Activated B cell treated with CpG ODN at 0.5 μM for 24 hours (primary cell): ENCODE measurements around the gene TRIM7. TPM values are rescaled to one million over a fixed set of nuclear protein-coding genes. Genes with fewer than 3 reads are reported as not detected.
"Not testable (repeated sequence)": the region's sequence is repeated elsewhere in the genome, so short reads cannot be mapped to it uniquely, and the experiment has no call there.

Source experiments
- ATAC-seq: fragments of 200-7000 bp; cut with Tn5 transposase; one replicate; pipeline ENCODE4 v1.10.0; 2021; ENCODE audit warnings: low read depth, mild to moderate bottlenecking, moderate library complexity
- CTCF ChIA-PET: fragments of 350-600 bp; sonication (Branson Sonifier 250); formaldehyde crosslinking; loops from one replicate; lab custom pipeline; 2021; ENCODE audit warnings: antibody characterized with exemption; lab: Charles Lee
- POLR2A ChIA-PET: fragments of 350-600 bp; sonication (Branson Sonifier 250); formaldehyde crosslinking; loops from one replicate; lab custom pipeline; 2021; ENCODE audit warnings: antibody characterized with exemption; lab: Charles Lee
- DNase-seq: peaks from one replicate; pipeline ENCODE4 v3.0.0; 2022
- H3K27ac Mint-ChIP-seq: one replicate; pipeline ENCODE4 v1.8.0; 2020; ENCODE audit warnings: mixed read lengths
- H3K27me3 Mint-ChIP-seq: one replicate; pipeline ENCODE4 v1.8.0; 2021; ENCODE audit warnings: mixed read lengths
- H3K36me3 Mint-ChIP-seq: one replicate; pipeline ENCODE4 v1.8.0; 2021; ENCODE audit warnings: low read depth, mixed read lengths
- H3K4me1 Mint-ChIP-seq: one replicate; pipeline ENCODE4 v1.8.0; 2021; ENCODE audit warnings: mixed read lengths
- H3K4me3 Mint-ChIP-seq: one replicate; pipeline ENCODE4 v1.8.0; 2020; ENCODE audit warnings: mild to moderate bottlenecking, mixed read lengths
- H3K9me3 Mint-ChIP-seq: one replicate; pipeline ENCODE4 v1.8.0; 2020; ENCODE audit warnings: mixed read lengths
- CTCF ChIP-seq: fragments of 200-600 bp; IDR thresholded peaks from one replicate; pipeline ENCODE4 v1.8.0; 2022; ENCODE audit warnings: antibody characterized with exemption, mild to moderate bottlenecking
- intact Hi-C: fragments of 100-400 bp; cut with micrococcal nuclease; formaldehyde crosslinking; loops from one replicate; pipeline ENCODE4 v1.15.1; 2024
- total RNA-seq: library from RNA; stranded (reverse); gene quantifications from 2 replicates; pipeline ENCODE4 v1.2.3, GENCODE V29; 2022

Gene TRIM7
- total RNA-seq, 1 donor from 2014 or later: 0.51 TPM

DNA sequence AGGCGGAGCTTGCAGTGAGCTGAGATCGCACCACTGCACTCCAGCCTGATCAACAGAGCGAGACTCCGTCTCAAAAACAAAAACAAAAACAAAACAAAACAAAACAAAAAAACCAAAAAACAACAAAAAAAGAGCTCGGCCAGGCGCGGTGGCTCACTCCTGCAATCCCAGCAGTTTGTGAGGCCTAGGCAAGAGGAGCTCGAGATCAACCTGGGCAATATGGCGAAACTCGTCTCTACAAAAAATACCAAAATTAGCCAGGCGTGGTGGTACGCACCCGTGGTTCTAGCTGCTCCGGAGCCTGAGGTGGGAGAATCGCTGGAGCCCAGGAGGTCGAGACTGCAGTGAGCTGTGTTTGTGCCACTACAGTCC is 20.2 kb downstream of the TRIM7 start:
- no peak for DNase-seq
- Mint-ChIP-seq H3K4me1 (peaks cover 47% of the 10 kb centered on the region), H3K27ac (peak overlapping the region; percentile 90), H3K36me3 (peaks cover 12% of the 10 kb centered on the region), H3K9me3 (no peaks in the 10 kb centered on the region), H3K4me3 (peak overlapping the region; percentile 87), H3K27me3 (peaks cover 8% of the 10 kb centered on the region)
- ATAC-seq: no peak
- intact Hi-C loops: loop anchor here (1.0 to 2.0 kb wide), 3 partner anchors 38 to 382 kb away; partner anchors contain the start of genes MGAT1, TRIM41 and TRIM52
- no peak for TF ChIP-seq CTCF
- ChIA-PET POLR2A (interaction anchor here (0.7 to 12.0 kb wide), 9 partner anchors 8 to 374 kb away, joined by 3 to 317 read pairs (median 3); partner anchors contain the start of genes RACK1, TRIM41, TRIM52 and TRIM7), CTCF (interaction anchor here (0.6 to 1.7 kb wide), 13 partner anchors 9 to 400 kb away, joined by 3 to 7 read pairs (median 3); partner anchors contain the start of genes RACK1, TRIM52 and ZFP62)

- Mint-ChIP-seq H3K4me1 (peaks cover 35% of the 10 kb centered on the region), H3K27ac (no peak overlapping the region), H3K9me3 (no peaks in the 10 kb centered on the region), H3K4me3 (peak overlapping the region; percentile 63), H3K27me3 (no peaks in the 10 kb centered on the region), H3K36me3 (no peaks in the 10 kb centered on the region)
- ChIA-PET CTCF (no interaction called here), POLR2A (interaction anchor here (2.0 to 3.7 kb wide), 3 partner anchors 10 to 79 kb away, joined by 5 to 34 read pairs (median 32); partner anchors contain the start of genes TRIM41 and TRIM52)
- ATAC-seq (no peak), DNase-seq (no peak)
- intact Hi-C loops: loop anchor here (1.0 kb wide), 3 partner anchors 9 to 398 kb away; no protein-coding TSS in a partner anchor
- TF ChIP-seq CTCF: no peak
Observed at GRCh38 chr5:181182651-181183050, 22.3 kb downstream of the TRIM7 start.

DNA sequence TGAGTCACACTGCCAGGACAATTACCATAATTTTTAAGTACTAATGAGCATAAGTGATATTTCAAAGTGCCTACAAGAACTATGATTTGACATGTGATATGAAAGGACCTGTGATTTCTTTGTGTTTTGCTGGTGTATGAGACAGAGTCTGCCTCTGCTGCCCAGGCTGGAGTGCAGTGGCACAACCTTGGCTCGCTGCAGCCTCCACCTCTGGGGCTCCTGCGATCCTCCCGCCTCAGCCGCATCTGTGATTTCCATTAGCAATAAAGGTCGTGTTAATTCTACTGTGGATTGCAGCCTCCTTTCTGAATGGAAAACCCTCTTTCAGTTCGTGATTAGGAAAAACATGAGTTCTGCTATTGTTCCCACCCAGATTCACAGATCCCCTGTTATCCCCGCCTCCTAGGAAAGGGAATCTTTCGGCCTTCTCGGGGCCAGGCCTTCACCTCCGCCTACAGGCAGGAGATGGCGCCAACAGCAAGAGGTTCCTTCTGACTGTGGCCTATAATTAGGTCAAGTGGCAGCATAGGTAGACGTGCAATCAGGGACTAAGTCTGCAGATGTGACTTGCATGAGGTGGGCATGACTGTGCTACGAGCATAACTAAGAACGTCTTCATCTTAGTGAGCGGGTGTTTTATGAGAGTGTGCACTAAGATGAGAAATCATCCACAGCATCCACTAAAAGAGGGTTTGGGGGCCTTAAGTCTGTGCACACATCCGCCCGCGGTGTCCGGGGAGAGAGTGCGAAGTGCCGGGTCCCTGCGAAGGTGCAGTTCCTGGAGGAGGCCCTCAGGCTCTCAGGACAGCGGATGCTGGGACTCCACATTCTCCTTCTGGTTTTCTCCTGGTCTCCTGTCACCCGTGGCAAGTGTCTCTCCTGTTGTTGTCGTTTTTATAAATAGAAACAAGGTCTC is 23.1 kb downstream of the TRIM7 start:
- intact Hi-C loops: loop anchor here (1.0 kb wide), 3 partner anchors 9 to 398 kb away; no protein-coding TSS in a partner anchor
- CTCF ChIA-PET: no interaction called here
- Mint-ChIP-seq H3K36me3 (no peaks in the 10 kb centered on the region), H3K27me3 (no peaks in the 10 kb centered on the region), H3K9me3 (no peaks in the 10 kb centered on the region), H3K4me1 (peaks cover 31% of the 10 kb centered on the region), H3K27ac (no peak overlapping the region), H3K4me3 (no peak overlapping the region)
- TF ChIP-seq CTCF: peak; percentile 41
- no peak for DNase-seq
- POLR2A ChIA-PET: interaction anchor here (0.5 to 3.6 kb wide), 2 partner anchors 59 to 79 kb away, joined by 6 to 34 read pairs; partner anchors contain the start of gene TRIM52
- peak; percentile 70 for ATAC-seq

DNA sequence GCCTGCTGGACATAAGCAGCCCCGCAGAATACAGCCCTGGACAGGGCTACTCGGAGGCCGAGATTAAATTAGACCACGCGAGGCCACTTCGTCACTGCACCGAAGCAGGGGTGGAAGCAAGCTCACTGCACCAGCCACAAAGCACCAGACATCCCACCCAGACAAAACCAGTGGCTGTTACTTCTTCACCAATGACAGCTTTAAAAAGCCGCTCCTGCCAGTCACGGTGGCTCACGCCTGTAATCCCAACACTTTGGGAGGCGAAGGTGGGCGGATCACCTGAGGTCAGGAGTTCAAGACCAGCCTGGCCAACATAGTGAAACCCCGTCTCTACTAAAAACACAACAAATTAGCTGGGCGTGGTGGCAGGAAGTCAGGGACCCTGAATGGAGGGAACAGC is 27.4 kb downstream of the TRIM7 start:
- intact Hi-C loops, ATAC-seq, H3K27ac Mint-ChIP-seq, H3K4me3 Mint-ChIP-seq, DNase-seq, H3K9me3 Mint-ChIP-seq, H3K36me3 Mint-ChIP-seq, H3K27me3 Mint-ChIP-seq, CTCF ChIA-PET: not testable (repeated sequence)
- H3K4me1 Mint-ChIP-seq: peaks cover 20% of the 10 kb centered on the region
- POLR2A ChIA-PET: interaction anchor here (0.7 to 1.1 kb wide), 2 partner anchors 8 to 84 kb away, joined by 3 to 4 read pairs; no protein-coding TSS in a partner anchor

DNA sequence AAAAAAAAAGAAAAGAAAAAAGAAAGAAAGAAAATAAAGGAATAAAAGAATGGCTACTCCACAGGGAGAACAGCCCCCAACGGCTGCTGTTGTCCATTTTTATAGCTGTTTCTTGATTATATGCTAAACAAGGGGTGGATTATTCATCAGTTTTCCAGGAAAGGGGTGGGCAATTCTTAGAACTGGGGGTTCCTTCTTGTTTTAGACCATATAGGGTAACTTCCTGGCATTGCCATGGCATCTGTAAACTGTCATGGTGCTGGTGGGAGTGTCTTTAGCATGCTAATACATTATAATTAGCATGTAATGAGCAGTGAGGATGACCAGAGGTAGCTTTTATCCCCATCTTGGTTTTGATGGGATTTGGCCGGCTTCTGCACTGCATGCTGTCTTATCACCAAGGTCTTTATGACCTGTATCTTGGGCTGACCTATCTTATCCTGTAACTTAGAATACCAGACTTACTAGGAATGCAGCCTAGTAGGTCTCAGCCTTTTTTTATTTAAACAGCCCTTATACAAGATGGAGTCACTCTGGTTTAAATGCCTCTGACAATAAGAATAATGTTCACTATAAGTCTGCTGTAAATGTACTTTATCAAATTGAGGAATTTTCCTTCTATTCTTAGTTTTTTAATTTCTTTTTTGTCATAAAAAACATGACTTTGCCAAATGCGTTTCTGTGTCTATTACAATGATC is 28.6 kb downstream of the TRIM7 start:
- POLR2A ChIA-PET: interaction anchor here (1.1 kb wide), 1 partner anchor 9 kb away, joined by 3 read pairs; no protein-coding TSS in a partner anchor
- H3K9me3 Mint-ChIP-seq: no peaks in the 10 kb centered on the region
- intact Hi-C loops: no loop called here
- DNase-seq: no peak
- H3K4me1 Mint-ChIP-seq: peaks cover 16% of the 10 kb centered on the region
- peaks cover 2% of the 10 kb centered on the region for H3K27me3 Mint-ChIP-seq
- ATAC-seq: no peak
- TF ChIP-seq CTCF: no peak
- CTCF ChIA-PET: no interaction called here
- no peaks in the 10 kb centered on the region for H3K36me3 Mint-ChIP-seq
- no peak overlapping the region for H3K27ac Mint-ChIP-seq
- H3K4me3 Mint-ChIP-seq: no peak overlapping the region
